ENCODE data around the gene DOC2B. TPM values are rescaled to one million over a fixed set of nuclear protein-coding genes. Genes with fewer than 3 reads are reported as not detected.

Gene DOC2B
- polyA plus RNA-seq, 1 donor (not counting 4 experiments of a cell fraction or from before 2014, with no cell fraction given), result not detected

GRCh38 chr17:227946-228615 is 46.6 kb upstream of the DOC2B start:
- Histone ChIP-seq H3K79me2 (ENCODE audit: control insufficient read depth, insufficient read depth, low read length) (no peaks in the 10 kb centered on the region), H3K36me3 (ENCODE audit: control insufficient read depth in 2 of 2, extremely low read depth in 1 of 2, insufficient read depth in 2 of 2, low read length in 2 of 2) (no peaks in the 10 kb centered on the region), H3K27ac (ENCODE audit: control insufficient read depth, insufficient read depth, low read length) (no peak overlapping the region), H3K4me3 (ENCODE audit: control insufficient read depth in 2 of 3, extremely low read depth in 1 of 3, insufficient read depth in 2 of 3, low read depth in 1 of 3, low read length in 3 of 3) (no peak overlapping the region), H4K20me1 (ENCODE audit: control insufficient read depth, extremely low read depth, insufficient read depth, low read length) (no peaks in the 10 kb centered on the region), H3K4me2 (ENCODE audit: control insufficient read depth, extremely low read depth, insufficient read depth, low read depth, low read length) (no peak overlapping the region), H3K27me3 (ENCODE audit: control insufficient read depth, extremely low read depth, insufficient read depth, low read length) (no peaks in the 10 kb centered on the region), H3K9me3 (ENCODE audit: control insufficient read depth, low read depth, low read length) (no peaks in the 10 kb centered on the region), H2AFZ (ENCODE audit: control insufficient read depth, low read length) (no peak overlapping the region), H3K4me1 (ENCODE audit: control insufficient read depth, extremely low read depth, insufficient read depth, low read length) (no peaks in the 10 kb centered on the region), H3K9ac (ENCODE audit: control insufficient read depth, extremely low read depth, insufficient read depth, low read length) (no peak overlapping the region), H3K9me1 (ENCODE audit: control insufficient read depth, extremely low read depth, insufficient read depth, low read length) (no peaks in the 10 kb centered on the region)
- dilution Hi-C loops (cut with MboI; ENCODE audit: extremely low pct_ligation_motif_present, low sequenced_read_pairs), result no loop called here
- DNase-seq (ENCODE audit: low read depth, low spot score), result no peak
- no peak for FAIRE-seq
- no peak for TF ChIP-seq EZH2 (IDR thresholded peaks at IDR 0.05; ENCODE audit: low read length)

DNA sequence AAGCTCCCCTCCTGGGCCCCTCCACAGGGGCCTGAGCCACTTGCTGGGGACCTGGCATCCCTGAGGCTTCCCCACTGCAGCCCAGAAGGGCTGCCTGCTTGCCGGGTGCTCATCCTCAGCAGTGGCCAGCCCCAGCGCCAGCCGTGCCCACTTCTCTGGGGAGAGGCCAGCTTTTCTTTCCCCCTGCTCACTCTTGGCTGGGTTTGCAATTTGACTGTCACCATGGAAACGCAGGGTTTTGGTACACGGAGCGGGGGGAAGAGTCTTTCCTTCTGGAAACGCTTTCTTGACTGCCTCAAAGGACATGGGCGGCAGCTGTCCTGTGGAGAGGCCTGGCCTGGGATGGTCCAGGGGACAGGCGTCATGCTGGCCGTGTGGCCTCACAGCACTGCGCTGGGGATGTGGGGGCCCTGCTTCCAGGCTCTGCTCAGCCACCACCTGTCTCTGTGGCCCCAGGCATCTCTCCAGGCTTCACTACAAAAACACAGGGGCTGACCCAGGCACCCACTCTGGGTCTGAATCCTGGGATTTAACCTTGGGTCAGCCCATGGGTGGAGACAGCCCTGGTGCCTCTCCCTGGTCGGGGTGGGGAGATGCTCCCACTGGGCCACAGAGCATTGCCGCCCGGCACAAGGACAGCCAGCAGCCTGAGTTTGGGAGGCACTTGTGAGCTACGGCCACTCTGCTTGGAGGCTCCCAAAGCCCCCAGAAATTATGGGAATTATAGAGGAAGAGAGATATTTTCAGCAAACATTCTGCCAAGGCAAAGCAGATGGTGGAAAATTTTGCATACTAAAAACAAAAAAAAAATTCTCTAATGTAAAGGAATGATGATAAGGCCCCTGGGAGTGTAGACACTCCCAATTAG is 45.9 kb upstream of the DOC2B start:
- no peaks in the 10 kb centered on the region for H4K20me1 ChIP-seq (ENCODE audit: control insufficient read depth, extremely low read depth, insufficient read depth, low read length)
- no peaks in the 10 kb centered on the region for H3K9me1 ChIP-seq (ENCODE audit: control insufficient read depth, extremely low read depth, insufficient read depth, low read length)
- FAIRE-seq, result no peak
- H3K27ac ChIP-seq (ENCODE audit: control insufficient read depth, insufficient read depth, low read length), result no peak overlapping the region
- H3K27me3 ChIP-seq (ENCODE audit: control insufficient read depth, extremely low read depth, insufficient read depth, low read length), result no peaks in the 10 kb centered on the region
- H3K79me2 ChIP-seq (ENCODE audit: control insufficient read depth, insufficient read depth, low read length), result no peaks in the 10 kb centered on the region
- H3K4me2 ChIP-seq (ENCODE audit: control insufficient read depth, extremely low read depth, insufficient read depth, low read depth, low read length), result no peak overlapping the region
- TF ChIP-seq CTCF (optimal IDR thresholded peaks at IDR 0.05 in 1 of 3, IDR thresholded peaks at IDR 0.05 in 1 of 3, conservative IDR thresholded peaks at IDR 0.05 in 1 of 3; ENCODE audit: extremely low read depth in 1 of 3, insufficient read depth in 2 of 3, low read length in 3 of 3) (no peak), EZH2 (IDR thresholded peaks at IDR 0.05; ENCODE audit: low read length) (no peak)
- no peak overlapping the region for H3K4me3 ChIP-seq (ENCODE audit: control insufficient read depth in 2 of 3, extremely low read depth in 1 of 3, insufficient read depth in 2 of 3, low read depth in 1 of 3, low read length in 3 of 3)
- DNase-seq (ENCODE audit: low read depth, low spot score), result no peak
- H3K36me3 ChIP-seq (ENCODE audit: control insufficient read depth in 2 of 2, extremely low read depth in 1 of 2, insufficient read depth in 2 of 2, low read length in 2 of 2), result no peaks in the 10 kb centered on the region
- H3K9ac ChIP-seq (ENCODE audit: control insufficient read depth, extremely low read depth, insufficient read depth, low read length), result no peak overlapping the region
- no peak overlapping the region for H2AFZ ChIP-seq (ENCODE audit: control insufficient read depth, low read length)
- dilution Hi-C loops (cut with MboI; ENCODE audit: extremely low pct_ligation_motif_present, low sequenced_read_pairs), result no loop called here
- no peaks in the 10 kb centered on the region for H3K4me1 ChIP-seq (ENCODE audit: control insufficient read depth, extremely low read depth, insufficient read depth, low read length)
- H3K9me3 ChIP-seq (ENCODE audit: control insufficient read depth, low read depth, low read length), result no peaks in the 10 kb centered on the region
